A549 (cell line): Measurements from ENCODE around the gene STK26.

Source experiments
- BCL3 ChIP-seq: fragments of >200 bp; sonication (Bioruptor Twin); formaldehyde crosslinking; IDR thresholded peaks from 3 replicates; pipeline ENCODE4 v1.6.1; 2016
- BHLHE40 ChIP-seq: IDR thresholded peaks from 2 replicates; pipeline ENCODE4 v1.6.1; 2012; ENCODE audit warnings: low read depth, low read length, inconsistent platforms
- CHD4 ChIP-seq: fragments of 200-600 bp; sonication (generic); IDR thresholded peaks from 2 replicates; pipeline ENCODE4 v1.6.1; 2016; ENCODE audit warnings: antibody characterized with exemption, mild to moderate bottlenecking, borderline replicate concordance
- HOXA7 ChIP-seq: fragments of 250-450 bp; sonication (Bioruptor Pico); IDR thresholded peaks from 2 replicates; pipeline ENCODE4 v1.5.0; 2020; ENCODE audit warnings: mild to moderate bottlenecking, moderate library complexity

- no peak for TF ChIP-seq BHLHE40
- no peak for TF ChIP-seq CHD4
- TF ChIP-seq HOXA7 (CRISPR knock-in tag): no peak
- TF ChIP-seq BCL3: no peak
These were observed 37.0 kb downstream of the STK26 start for GRCh38 chrX:132059973-132060540.
